ENCODE results near the gene TIGAR. TPM values are rescaled to one million over a fixed set of nuclear protein-coding genes. Genes with fewer than 3 reads are reported as not detected.

The TIGAR gene
- polyA plus RNA-seq, 3 donors: 5.5 to 16.0 (median 11.0) TPM

GRCh38 chr12:4370265-4370664 lies 49.3 kb downstream of the TIGAR start:
- WGBS (ENCODE audit: insufficient coverage): 93% methylated on average over 23 of the region's 31 CpGs
- peaks cover 0 to 2% (median 0%) of the 10 kb centered on the region in 7 donors for H3K9me3 Mint-ChIP-seq

GRCh38 chr12:4372653-4373052 lies 51.6 kb downstream of the TIGAR start:
- no peaks in the 10 kb centered on the region for H3K9me3 ChIP-seq (replicated peaks in 1 of 2; ENCODE audit: control insufficient read depth in 1 of 2, insufficient read depth in 1 of 2, low read length in 2 of 2)
- no peaks in the 10 kb centered on the region for H3K9me3 Mint-ChIP-seq
- DNase-seq: no peak
- H3K27ac ChIP-seq (ENCODE audit: low read depth in 1 of 2, low read length in 2 of 2): no peak overlapping the region
- H3K4me1 ChIP-seq (ENCODE audit: control insufficient read depth in 1 of 2, insufficient read depth in 2 of 2, low read length in 2 of 2): no peaks in the 10 kb centered on the region
- H3K4me1 Mint-ChIP-seq: no peaks in the 10 kb centered on the region
- no peaks in the 10 kb centered on the region for H3K36me3 Mint-ChIP-seq
- WGBS (ENCODE audit: insufficient coverage): 100% methylated on average over 1 of the region's 2 CpGs
- no peaks in the 10 kb centered on the region for H4K20me1 ChIP-seq (ENCODE audit: insufficient read depth, low read length)
- H3K36me3 ChIP-seq (replicated peaks in 1 of 2; ENCODE audit: control insufficient read depth in 1 of 2, insufficient read depth in 2 of 2, low read length in 2 of 2): no peaks in the 10 kb centered on the region
- H3K4me2 ChIP-seq (replicated peaks; ENCODE audit: extremely low read depth, low read length, poor library complexity, severe bottlenecking): no peak overlapping the region
- TF ChIP-seq CTCF (IDR thresholded peaks at IDR 0.05): no peak
- H3K4me3 Mint-ChIP-seq: no peak overlapping the region
- H3K79me2 ChIP-seq (ENCODE audit: insufficient read depth, low read length): no peaks in the 10 kb centered on the region
- no peak overlapping the region for H3K4me3 ChIP-seq (replicated peaks in 1 of 3; ENCODE audit: low read depth in 2 of 3, low read length in 3 of 3)
- no peak overlapping the region for H2AFZ ChIP-seq (ENCODE audit: insufficient read depth, low read depth, low read length, poor library complexity, severe bottlenecking)
- no peak overlapping the region for H3K9ac ChIP-seq (ENCODE audit: insufficient read depth, low read length, poor library complexity, severe bottlenecking)
- no peak overlapping the region for H3K27ac Mint-ChIP-seq
- peaks cover 0 to 3% of the 10 kb centered on the region in 2 donors for H3K27me3 ChIP-seq (ENCODE audit: control insufficient read depth in 2 of 2, insufficient read depth in 2 of 2, low read length in 2 of 2)
- H3K27me3 Mint-ChIP-seq (ENCODE audit: low read depth in 3 of 3): peaks cover 9 to 13% (median 10%) of the 10 kb centered on the region in 3 donors
- intact Hi-C loops (cut with micrococcal nuclease): no loop called here

More at GRCh38 chr12:4370265-4370664, 49.3 kb downstream of the TIGAR start:
- Histone ChIP-seq H4K20me1 (ENCODE audit: insufficient read depth, low read length) (no peaks in the 10 kb centered on the region), H3K4me1 (ENCODE audit: control insufficient read depth in 1 of 2, insufficient read depth in 2 of 2, low read length in 2 of 2) (no peaks in the 10 kb centered on the region), H3K9me3 (replicated peaks in 1 of 2; ENCODE audit: control insufficient read depth in 1 of 2, insufficient read depth in 1 of 2, low read length in 2 of 2) (no peaks in the 10 kb centered on the region), H3K36me3 (replicated peaks in 1 of 2; ENCODE audit: control insufficient read depth in 1 of 2, insufficient read depth in 2 of 2, low read length in 2 of 2) (no peaks in the 10 kb centered on the region), H3K9ac (ENCODE audit: insufficient read depth, low read length, poor library complexity, severe bottlenecking) (no peak overlapping the region), H3K27me3 (ENCODE audit: control insufficient read depth in 2 of 2, insufficient read depth in 2 of 2, low read length in 2 of 2) (peaks cover 11 to 16% of the 10 kb centered on the region in 2 donors), H3K79me2 (ENCODE audit: insufficient read depth, low read length) (no peaks in the 10 kb centered on the region), H3K27ac (ENCODE audit: low read depth in 1 of 2, low read length in 2 of 2) (no peak overlapping the region), H3K4me3 (replicated peaks in 1 of 3; ENCODE audit: low read depth in 2 of 3, low read length in 3 of 3) (no peak overlapping the region), H3K4me2 (replicated peaks; ENCODE audit: extremely low read depth, low read length, poor library complexity, severe bottlenecking) (no peak overlapping the region), H2AFZ (ENCODE audit: insufficient read depth, low read depth, low read length, poor library complexity, severe bottlenecking) (no peak overlapping the region)
- no peak for DNase-seq
- intact Hi-C loops (cut with micrococcal nuclease): no loop called here
- peaks cover 13 to 26% (median 14%) of the 10 kb centered on the region in 3 donors for H3K27me3 Mint-ChIP-seq (ENCODE audit: low read depth in 3 of 3)
- H3K4me1 Mint-ChIP-seq: no peaks in the 10 kb centered on the region
- H3K27ac Mint-ChIP-seq: no peak overlapping the region
- H3K36me3 Mint-ChIP-seq: no peaks in the 10 kb centered on the region
- no peak overlapping the region for H3K4me3 Mint-ChIP-seq
- no peak for TF ChIP-seq CTCF (IDR thresholded peaks at IDR 0.05)

All from CD14-positive monocyte (primary cell).